ENCODE measurements around the gene MIB1. TPM values are rescaled to one million over a fixed set of nuclear protein-coding genes. Genes with fewer than 3 reads are reported as not detected.

MIB1 gene
- total RNA-seq, 1 donor from 2014 or later = 31.3 TPM

GRCh38 chr18:21741312-21741561 is 645 bp downstream of the MIB1 start:
- H3K27ac ChIP-seq = peak overlapping the region; percentile 93
- ATAC-seq (no peak), DNase-seq (no peak)
- no peaks in the 10 kb centered on the region for H3K9me3 ChIP-seq
- H3K27me3 ChIP-seq = no peaks in the 10 kb centered on the region
- H3K36me3 ChIP-seq = no peaks in the 10 kb centered on the region
- H3K4me3 ChIP-seq = peak overlapping the region; percentile 73
- intact Hi-C loops (cut with DNase I) = no loop called here
- peaks cover 17% of the 10 kb centered on the region for H3K4me1 ChIP-seq
- TF ChIP-seq, protein P1, sequence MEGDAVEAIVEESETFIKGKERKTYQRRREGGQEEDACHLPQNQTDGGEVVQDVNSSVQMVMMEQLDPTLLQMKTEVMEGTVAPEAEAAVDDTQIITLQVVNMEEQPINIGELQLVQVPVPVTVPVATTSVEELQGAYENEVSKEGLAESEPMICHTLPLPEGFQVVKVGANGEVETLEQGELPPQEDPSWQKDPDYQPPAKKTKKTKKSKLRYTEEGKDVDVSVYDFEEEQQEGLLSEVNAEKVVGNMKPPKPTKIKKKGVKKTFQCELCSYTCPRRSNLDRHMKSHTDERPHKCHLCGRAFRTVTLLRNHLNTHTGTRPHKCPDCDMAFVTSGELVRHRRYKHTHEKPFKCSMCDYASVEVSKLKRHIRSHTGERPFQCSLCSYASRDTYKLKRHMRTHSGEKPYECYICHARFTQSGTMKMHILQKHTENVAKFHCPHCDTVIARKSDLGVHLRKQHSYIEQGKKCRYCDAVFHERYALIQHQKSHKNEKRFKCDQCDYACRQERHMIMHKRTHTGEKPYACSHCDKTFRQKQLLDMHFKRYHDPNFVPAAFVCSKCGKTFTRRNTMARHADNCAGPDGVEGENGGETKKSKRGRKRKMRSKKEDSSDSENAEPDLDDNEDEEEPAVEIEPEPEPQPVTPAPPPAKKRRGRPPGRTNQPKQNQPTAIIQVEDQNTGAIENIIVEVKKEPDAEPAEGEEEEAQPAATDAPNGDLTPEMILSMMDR (IDR thresholded peaks at IDR 0.05) = no peak

GRCh38 chr18:21741562-21742314 is 1.1 kb downstream of the MIB1 start:
- ATAC-seq = peak; percentile 19
- Histone ChIP-seq H3K36me3 (no peaks in the 10 kb centered on the region), H3K4me1 (peaks cover 17% of the 10 kb centered on the region), H3K27me3 (no peaks in the 10 kb centered on the region), H3K4me3 (peak overlapping the region; percentile 73), H3K27ac (peak overlapping the region; percentile 93), H3K9me3 (no peaks in the 10 kb centered on the region)
- intact Hi-C loops (cut with DNase I) = no loop called here
- DNase-seq = peak; percentile 78
- TF ChIP-seq, protein P1 (IDR thresholded peaks at IDR 0.05) = no peak

DNA sequence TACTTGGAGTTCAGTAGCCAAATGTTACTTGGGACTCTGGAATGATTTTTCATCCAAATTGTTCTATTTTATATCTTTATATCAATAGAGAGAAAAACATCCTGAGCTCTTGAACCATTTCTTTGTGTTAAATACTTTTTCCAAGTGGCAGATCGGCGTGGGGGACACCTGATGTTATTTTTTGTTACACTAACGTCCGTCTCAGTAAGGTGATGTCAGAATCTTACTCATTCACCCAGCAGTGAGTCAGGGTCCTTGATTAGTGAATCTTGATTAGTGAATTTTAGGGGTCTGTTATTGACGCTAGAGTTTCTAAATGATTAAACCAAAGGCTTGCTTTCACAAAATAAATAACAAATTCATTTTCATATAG is 1.7 kb downstream of the MIB1 start:
- TF ChIP-seq, protein P1 (IDR thresholded peaks at IDR 0.05) = no peak
- Histone ChIP-seq H3K27ac (no peak overlapping the region), H3K27me3 (no peaks in the 10 kb centered on the region), H3K9me3 (no peaks in the 10 kb centered on the region), H3K4me1 (peaks cover 21% of the 10 kb centered on the region), H3K36me3 (no peaks in the 10 kb centered on the region), H3K4me3 (peak overlapping the region; percentile 73)
- intact Hi-C loops (cut with DNase I) = no loop called here
- no peak for DNase-seq
- no peak for ATAC-seq

DNA sequence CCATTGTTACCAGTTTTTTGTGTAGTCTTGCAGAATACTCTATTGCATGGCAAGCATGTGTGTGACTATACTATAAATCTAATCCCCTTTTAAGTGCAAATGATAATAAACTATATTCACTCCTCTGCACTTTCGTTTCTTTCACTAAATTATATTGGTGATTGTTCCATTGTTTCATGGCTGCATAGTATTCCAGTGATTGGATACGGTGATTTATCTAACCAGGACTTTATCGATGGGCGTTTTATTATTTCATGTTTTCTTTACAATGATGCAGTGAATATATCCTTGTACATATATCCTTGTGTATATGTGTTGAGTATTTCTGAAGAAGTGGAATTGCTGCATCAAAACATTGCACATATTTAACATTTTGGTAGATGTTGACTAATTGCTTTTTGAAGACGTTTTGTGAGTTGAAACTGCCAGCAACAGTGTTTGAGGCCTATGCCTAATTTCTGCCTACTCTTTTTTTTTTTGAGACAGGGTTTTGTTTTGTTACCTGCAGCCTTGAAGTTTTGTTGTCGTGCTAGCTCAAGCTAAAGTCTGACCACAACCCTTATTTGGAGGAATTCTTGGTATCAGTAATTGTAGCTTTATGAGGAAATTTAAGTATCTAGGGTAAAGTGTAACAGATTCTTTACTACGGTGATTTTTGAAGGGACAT is 2.7 kb downstream of the MIB1 start:
- no peaks in the 10 kb centered on the region for H3K9me3 ChIP-seq
- TF ChIP-seq, protein P1 (IDR thresholded peaks at IDR 0.05) = no peak
- H3K4me3 ChIP-seq = no peak overlapping the region
- DNase-seq = no peak
- H3K4me1 ChIP-seq = peaks cover 28% of the 10 kb centered on the region
- H3K36me3 ChIP-seq = no peaks in the 10 kb centered on the region
- ATAC-seq = no peak
- H3K27ac ChIP-seq = no peak overlapping the region
- no peaks in the 10 kb centered on the region for H3K27me3 ChIP-seq
- intact Hi-C loops (cut with DNase I) = no loop called here

GRCh38 chr18:21745231-21745630 is 4.6 kb downstream of the MIB1 start:
- DNase-seq (no peak), ATAC-seq (no peak)
- Histone ChIP-seq H3K9me3 (no peaks in the 10 kb centered on the region), H3K4me3 (no peak overlapping the region), H3K4me1 (peaks cover 24% of the 10 kb centered on the region), H3K36me3 (no peaks in the 10 kb centered on the region), H3K27ac (no peak overlapping the region), H3K27me3 (no peaks in the 10 kb centered on the region)
- TF ChIP-seq, protein P1 (IDR thresholded peaks at IDR 0.05) = no peak
- intact Hi-C loops (cut with DNase I) = no loop called here

All from upper lobe of right lung (tissue), 1 donor.